Endothelial cell of umbilical vein (primary cell): ENCODE data around the gene VPS9D1. TPM values are rescaled to one million over a fixed set of nuclear protein-coding genes. Genes with fewer than 3 reads are reported as not detected.
"Not testable (repeated sequence)": the region's sequence is repeated elsewhere in the genome, so short reads cannot be mapped to it uniquely, and the experiment has no call there.

Experiments used
- BruUV-seq: library from RNA; stranded (reverse); fragments of 400-500 nt; replicated peaks from 2 replicates; lab custom pipeline; 2021; lab: Mats Ljungman, UMichigan
- CTCF ChIA-PET: fragments of 300-600, 350-600 bp; sonication (Branson Sonifier 250); formaldehyde crosslinking; loops from one replicate; lab custom pipeline; 2021; ENCODE audit warnings: antibody characterized with exemption, inconsistent platforms; lab: Charles Lee
- POLR2A ChIA-PET: fragments of 300-600, 350-600 bp; sonication (Branson Sonifier 250); formaldehyde crosslinking; loops from one replicate; lab custom pipeline; 2021; ENCODE audit warnings: antibody characterized with exemption, inconsistent platforms; lab: Charles Lee
- DNase-seq: peaks from one replicate; pipeline ENCODE4 v3.0.0-alpha.2; 2011; ENCODE audit warnings: low read depth, low spot score
- FAIRE-seq: peaks from 2 replicates; lab custom pipeline; 2011; peaks lifted over from hg19 to GRCh38; lab: Jason Lieb, UNC
- H2AFZ ChIP-seq: 2 replicates; pipeline ENCODE4 v1.6.0; 2012; ENCODE audit warnings: low read depth, low read length, control low read depth, inconsistent platforms
- H3K27ac ChIP-seq: 2 replicates; pipeline ENCODE4 v1.5.1; 2011; ENCODE audit warnings: low read depth, mild to moderate bottlenecking, control low read depth, low read length, moderate library complexity; ENCODE audit not compliant: insufficient read depth
- H3K27me3 ChIP-seq, 2 experiments: 2 replicates each; pipeline versions ENCODE4 v1.6.0 to v1.6.1; 2011; ENCODE audit warnings: low read length in 2 of 2, mixed read lengths in 1 of 2; ENCODE audit not compliant: control insufficient read depth in 2 of 2, insufficient read depth in 2 of 2
- H3K36me3 ChIP-seq, 2 experiments: 2 replicates in 1 of 2; 3 replicates in 1 of 2; pipeline ENCODE4 v1.5.1; 2011; ENCODE audit warnings: low read length in 2 of 2, mild to moderate bottlenecking in 1 of 2, moderate library complexity in 1 of 2; ENCODE audit not compliant: control insufficient read depth in 2 of 2, insufficient read depth in 2 of 2; ENCODE audit errors: extremely low read depth in 1 of 2
- H3K4me1 ChIP-seq: 3 replicates; pipeline ENCODE4 v1.5.1; 2011; ENCODE audit warnings: mild to moderate bottlenecking, low read length; ENCODE audit not compliant: control insufficient read depth, insufficient read depth; ENCODE audit errors: extremely low read depth
- H3K4me2 ChIP-seq: 2 replicates; pipeline ENCODE4 v1.6.1; 2011; ENCODE audit warnings: low read length, control low read depth, mixed read lengths; ENCODE audit not compliant: insufficient read depth
- H3K4me3 ChIP-seq, 3 experiments: fragments of 200-600 bp in 1 of 3; sonication (generic), shearing (Covaris generic) in 1 of 3; replicated peaks in 1 of 3; 2 replicates each; pipeline ENCODE4 v1.5.1; 2011 to 2016; ENCODE audit warnings: control low read depth in 3 of 3, low read length in 3 of 3, mild to moderate bottlenecking in 2 of 3, inconsistent platforms in 1 of 3, low read depth in 1 of 3, moderate library complexity in 1 of 3; ENCODE audit not compliant: insufficient read depth in 1 of 3
- H3K79me2 ChIP-seq: 2 replicates; pipeline ENCODE4 v1.6.0; 2012; ENCODE audit warnings: low read length, inconsistent platforms; ENCODE audit not compliant: control insufficient read depth, insufficient read depth
- H3K9ac ChIP-seq: replicated peaks from 2 replicates; pipeline ENCODE3; 2011; ENCODE audit warnings: low read length, control low read depth; ENCODE audit not compliant: insufficient read depth; ENCODE audit errors: extremely low read depth
- H3K9me1 ChIP-seq: replicated peaks from 3 replicates; pipeline ENCODE4 v1.6.0; 2011; ENCODE audit warnings: mild to moderate bottlenecking, low read length; ENCODE audit not compliant: control insufficient read depth, insufficient read depth; ENCODE audit errors: extremely low read depth
- H3K9me3 ChIP-seq: replicated peaks from 2 replicates; pipeline ENCODE4 v1.5.1; 2012; ENCODE audit warnings: low read length, inconsistent platforms; ENCODE audit not compliant: control insufficient read depth, insufficient read depth
- H4K20me1 ChIP-seq: replicated peaks from 2 replicates; pipeline ENCODE3; 2011; ENCODE audit warnings: mild to moderate bottlenecking, low read length; ENCODE audit not compliant: control insufficient read depth, insufficient read depth; ENCODE audit errors: extremely low read depth
- CTCF ChIP-seq, 2 donors: IDR thresholded peaks; 1 replicate in 1 of 2; 2 replicates in 1 of 2; pipeline ENCODE4 v1.5.1; 2011; ENCODE audit warnings: low read length in 2 of 2, mild to moderate bottlenecking in 2 of 2, moderate library complexity in 2 of 2, control low read depth in 1 of 2, inconsistent platforms in 1 of 2, low read depth in 1 of 2; ENCODE audit not compliant: insufficient read depth in 1 of 2; ENCODE audit errors: extremely low read depth in 1 of 2
- EZH2 ChIP-seq: IDR thresholded peaks from 2 replicates; pipeline ENCODE4 v1.6.1; 2012; ENCODE audit warnings: borderline replicate concordance, low read depth, mild to moderate bottlenecking, moderate library complexity, low read length, inconsistent platforms; ENCODE audit not compliant: severe bottlenecking
- FOS ChIP-seq: IDR thresholded peaks from 2 replicates; pipeline ENCODE4 v1.6.1; 2011; ENCODE audit warnings: mild to moderate bottlenecking, low read length, moderate library complexity, borderline replicate concordance; ENCODE audit not compliant: insufficient read depth
- JUN ChIP-seq: IDR thresholded peaks from 2 replicates; pipeline ENCODE4 v1.6.1; 2011; ENCODE audit warnings: borderline replicate concordance, low read depth; ENCODE audit not compliant: insufficient read length, insufficient read depth
- MAX ChIP-seq: IDR thresholded peaks from 2 replicates; pipeline ENCODE4 v1.6.1; 2011; ENCODE audit not compliant: insufficient read depth, insufficient read length
- POLR2A ChIP-seq: IDR thresholded peaks from 2 replicates; pipeline ENCODE4 v1.6.1; 2012; ENCODE audit warnings: low read depth, mild to moderate bottlenecking, control low read depth, low read length
- POLR2AphosphoS5 ChIP-seq: IDR thresholded peaks from 2 replicates; pipeline ENCODE4 v1.6.1; 2012; ENCODE audit warnings: low read depth, mild to moderate bottlenecking, control low read depth, low read length, moderate library complexity; ENCODE audit not compliant: insufficient read depth
- dilution Hi-C: fragments of 300-500 bp; cut with MboI; formaldehyde crosslinking; loops from one replicate; pipeline ENCODE4 v1.15.0; 2019; ENCODE audit warnings: low sequenced_read_pairs; ENCODE audit not compliant: extremely low pct_ligation_motif_present
- intact Hi-C: fragments of 100-400 bp; cut with micrococcal nuclease; formaldehyde crosslinking; loops from one replicate; pipeline ENCODE4 v1.10.0; 2022
- polyA plus RNA-seq, 4 experiments: library from polyadenylated mRNA; depleted of rRNA in 3 of 4; stranded (reverse) in 3 of 4; unstranded in 1 of 4; fragments of >200 nt; gene quantifications; 2 replicates each; pipeline versions ENCODE4 v1.2.1 to v1.2.3, GENCODE V29; 2011 to 2012; ENCODE audit warnings: missing spikeins in 1 of 4
- total RNA-seq: library from RNA; stranded (reverse); gene quantifications from 2 replicates; pipeline ENCODE4 v1.2.3, GENCODE V29; 2021

VPS9D1 gene
- total and polyA plus RNA-seq, 2 donors (not counting 3 experiments of a cell fraction or from before 2014, with no cell fraction given), result 15.5 to 17.3 TPM

GRCh38 chr16:89700100-89700648 is 20.5 kb downstream of the VPS9D1 start:
- Histone ChIP-seq H3K27ac (peak overlapping the region; percentile 26), H3K79me2 (no peaks in the 10 kb centered on the region), H3K4me2 (peak overlapping the region; percentile 19), H3K4me1 (peaks cover 9% of the 10 kb centered on the region), H3K36me3 (peaks cover 0 to 7% of the 10 kb centered on the region in 2 experiments), H3K9ac (peak overlapping the region; percentile 27), H3K27me3 (no peaks in the 10 kb centered on the region), H4K20me1 (no peaks in the 10 kb centered on the region), H3K4me3 (peak overlapping the region in 2 of 3 experiments; percentile 7 to 62), H3K9me1 (no peaks in the 10 kb centered on the region), H2AFZ (no peak overlapping the region), H3K9me3 (no peaks in the 10 kb centered on the region)
- TF ChIP-seq POLR2AphosphoS5 (peak; percentile 29), EZH2 (no peak), FOS (peak; percentile 30), CTCF (IDR thresholded peaks at IDR 0.05; ENCODE audit: extremely low read depth in 1 of 2, insufficient read depth in 1 of 2, low read depth in 1 of 2, low read length in 2 of 2) (peak; percentile 70 to 88), MAX (peak; percentile 96), POLR2A (no peak), JUN (peak; percentile 84)
- CTCF ChIA-PET, result interaction anchor here (0.6 to 4.4 kb wide), 22 partner anchors 10 to 219 kb away, joined by 3 to 66 read pairs (median 5); partner anchors contain the start of genes CDK10, FANCA, MC1R and TCF25
- dilution Hi-C loops (no loop called here), intact Hi-C loops (loop anchor here (1.0 to 5.0 kb wide), 5 partner anchors 14 to 222 kb away; partner anchors contain the start of genes CDK10, TCF25 and TUBB3)
- peak; percentile 96 for DNase-seq
- POLR2A ChIA-PET, result interaction anchor here (1.0 kb wide), 1 partner anchor 14 kb away, joined by 5 read pairs; the partner anchor contains the start of gene CDK10
- FAIRE-seq, result peak; percentile 97
- no TSS peak for BruUV-seq

GRCh38 chr16:89699629-89700099 is 21.0 kb downstream of the VPS9D1 start:
- H3K9ac ChIP-seq, H2AFZ ChIP-seq, dilution Hi-C loops, FAIRE-seq, H3K4me1 ChIP-seq, H4K20me1 ChIP-seq, H3K79me2 ChIP-seq, H3K27me3 ChIP-seq, H3K9me1 ChIP-seq, H3K4me3 ChIP-seq, H3K36me3 ChIP-seq, DNase-seq, BruUV-seq, H3K4me2 ChIP-seq, H3K9me3 ChIP-seq, H3K27ac ChIP-seq: not testable (repeated sequence)
- ChIA-PET POLR2A (interaction anchor here (1.0 kb wide), 1 partner anchor 13 kb away, joined by 5 read pairs; the partner anchor contains the start of gene CDK10), CTCF (interaction anchor here (0.6 to 4.4 kb wide), 17 partner anchors 10 to 219 kb away, joined by 3 to 66 read pairs (median 5); partner anchors contain the start of genes CDK10, MC1R and TCF25)
- intact Hi-C loops, result loop anchor here (1.0 to 5.0 kb wide), 5 partner anchors 13 to 223 kb away; partner anchors contain the start of genes CDK10, TCF25 and TUBB3
